Measurements from ENCODE around the gene SMARCAD1. TPM values are rescaled to one million over a fixed set of nuclear protein-coding genes. Genes with fewer than 3 reads are reported as not detected.
"Not testable (repeated sequence)": the region's sequence is repeated elsewhere in the genome, so short reads cannot be mapped to it uniquely, and the experiment has no call there.

SMARCAD1 gene
- polyA plus RNA-seq, 2 of the 4 experiments (the other 2 are of a cell fraction): 15.9 to 35.7 TPM

DNA sequence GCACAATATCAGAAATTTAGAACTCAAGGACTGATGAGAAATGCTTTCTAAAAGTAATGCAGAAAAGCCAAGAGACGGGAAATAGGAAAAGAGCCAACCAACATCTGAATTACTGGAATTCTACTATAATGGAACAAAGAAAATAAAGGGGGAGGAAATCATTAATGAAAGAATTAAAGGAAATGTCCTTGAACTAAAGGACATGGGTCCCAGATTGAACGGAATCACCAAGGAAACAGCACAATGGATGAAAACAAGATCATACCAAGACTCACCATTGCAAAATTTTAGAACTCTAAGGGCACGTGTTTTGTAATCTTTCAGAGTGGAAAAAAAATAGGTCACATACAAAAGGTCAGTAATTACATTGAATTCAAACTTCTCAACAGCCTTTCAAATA, 99.0 kb downstream of the SMARCAD1 start:
- Histone ChIP-seq H3K27ac (no peak overlapping the region), H3K4me2 (no peak overlapping the region), H3K4me3 (no peak overlapping the region), H3K4me1 (peaks cover 9% of the 10 kb centered on the region; the same call in 1 of the 3 replicates), H3K9me3 (no peaks in the 10 kb centered on the region)
- TF ChIP-seq HOXB5 (CRISPR knock-in tag; IDR thresholded peaks at IDR 0.05) (no peak), HOXA7 (CRISPR knock-in tag; IDR thresholded peaks at IDR 0.05) (no peak), NPAS2 (CRISPR knock-in tag; IDR thresholded peaks at IDR 0.05; ENCODE audit: borderline replicate concordance) (no peak), CHD2 (IDR thresholded peaks at IDR 0.05; ENCODE audit: low read length, partially characterized antibody) (no peak), HEYL (CRISPR knock-in tag; IDR thresholded peaks at IDR 0.05) (no peak), EHMT2 (IDR thresholded peaks at IDR 0.05; ENCODE audit: low read depth) (no peak), CBX2 (IDR thresholded peaks at IDR 0.05; ENCODE audit: borderline replicate concordance, low read depth) (no peak), HOXB13 (CRISPR knock-in tag; IDR thresholded peaks at IDR 0.05; ENCODE audit: low read depth) (no peak), FOSB (CRISPR knock-in tag; IDR thresholded peaks at IDR 0.05) (no peak)
- TF ChIP-seq, protein P1, sequence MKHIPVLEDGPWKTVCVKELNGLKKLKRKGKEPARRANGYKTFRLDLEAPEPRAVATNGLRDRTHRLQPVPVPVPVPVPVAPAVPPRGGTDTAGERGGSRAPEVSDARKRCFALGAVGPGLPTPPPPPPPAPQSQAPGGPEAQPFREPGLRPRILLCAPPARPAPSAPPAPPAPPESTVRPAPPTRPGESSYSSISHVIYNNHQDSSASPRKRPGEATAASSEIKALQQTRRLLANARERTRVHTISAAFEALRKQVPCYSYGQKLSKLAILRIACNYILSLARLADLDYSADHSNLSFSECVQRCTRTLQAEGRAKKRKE (CRISPR knock-in tag; IDR thresholded peaks at IDR 0.05; ENCODE audit: low read depth): no peak
- WGBS (ENCODE audit: missing lambda C conversion rate): 78% methylated on average over 3 of the region's 3 CpGs
- FAIRE-seq (no peak), DNase-seq (ENCODE audit: low read depth in 1 of 2, low spot score in 1 of 2) (no peak), ATAC-seq (no peak)
- POLR2A ChIA-PET: no interaction called here
- CTCF ChIA-PET: interaction anchor here (1.9 to 5.0 kb wide), 2 partner anchors 83 to 315 kb away, joined by 4 to 18 read pairs; no protein-coding TSS in a partner anchor

- FAIRE-seq (no peak), DNase-seq (ENCODE audit: low read depth in 1 of 2, low spot score in 1 of 2) (peak in 1 of 2 experiments; percentile 3), ATAC-seq (no peak; a peak in 1 of 6 replicates)
- POLR2A ChIA-PET: no interaction called here
- Histone ChIP-seq H3K27ac (no peak overlapping the region), H3K4me1 (peaks cover 9% of the 10 kb centered on the region; the same call in 1 of the 3 replicates), H3K4me3 (no peak overlapping the region), H3K4me2 (no peak overlapping the region), H3K9me3 (no peaks in the 10 kb centered on the region)
- WGBS (ENCODE audit: missing lambda C conversion rate): 61% methylated on average over 4 of the region's 4 CpGs
- CTCF ChIA-PET: interaction anchor here (1.9 to 5.0 kb wide), 2 partner anchors 82 to 314 kb away, joined by 4 to 18 read pairs; no protein-coding TSS in a partner anchor
- no peak for TF ChIP-seq CBX8 (IDR thresholded peaks at IDR 0.05)
- no peak for TF ChIP-seq HDAC2 (IDR thresholded peaks at IDR 0.05)
- no peak for TF ChIP-seq FOSB (CRISPR knock-in tag; IDR thresholded peaks at IDR 0.05)
- TF ChIP-seq REST (IDR thresholded peaks at IDR 0.05): no peak
- TF ChIP-seq MAZ (IDR thresholded peaks at IDR 0.05; ENCODE audit: borderline replicate concordance, low read depth, low read length): no peak
- no peak for TF ChIP-seq MYC (IDR thresholded peaks at IDR 0.05; ENCODE audit: borderline replicate concordance, low read length)
- no peak for TF ChIP-seq ZSCAN20 (CRISPR knock-in tag; IDR thresholded peaks at IDR 0.05)
- no peak for TF ChIP-seq RNF2 (IDR thresholded peaks at IDR 0.05; ENCODE audit: borderline replicate concordance, low read depth)
- TF ChIP-seq HOXB5 (CRISPR knock-in tag; IDR thresholded peaks at IDR 0.05): no peak
These were observed 99.7 kb downstream of the SMARCAD1 start for GRCh38 chr4:94307231-94307871.

DNA sequence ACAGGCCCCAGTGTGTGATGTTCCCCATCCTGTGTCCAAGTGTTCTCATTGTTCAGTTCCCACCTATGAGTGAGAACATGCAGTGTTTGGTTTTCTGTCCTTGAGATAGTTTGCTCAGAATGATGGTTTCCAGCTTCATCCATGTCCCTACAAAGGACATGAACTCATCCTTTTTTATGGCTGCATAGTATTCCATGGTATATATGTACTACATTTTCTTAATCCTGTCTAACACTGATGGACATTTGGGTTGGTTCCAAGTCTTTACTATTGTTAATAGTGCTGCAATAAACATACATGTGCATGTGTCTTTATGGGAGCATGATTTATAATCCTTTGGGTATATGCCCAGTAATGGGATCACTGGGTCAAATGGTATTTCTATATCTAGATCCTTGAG, 112.3 kb downstream of the SMARCAD1 start:
- DNase-seq (ENCODE audit: low read depth in 1 of 2, low spot score in 1 of 2); ATAC-seq; H3K4me1 ChIP-seq; H3K27ac ChIP-seq; H3K4me2 ChIP-seq; H3K9me3 ChIP-seq; POLR2A ChIA-PET; H3K4me3 ChIP-seq; CTCF ChIA-PET; FAIRE-seq: not testable (repeated sequence)

Measured in A549 (cell line).